Heart left ventricle (tissue), 16 donors: ENCODE measurements around the gene PLG. TPM values are rescaled to one million over a fixed set of nuclear protein-coding genes. Genes with fewer than 3 reads are reported as not detected.

ENCODE experiments used
- ATAC-seq, 4 donors: fragments of 200-7000 bp; cut with Tn5 transposase; one replicate each; pipeline ENCODE4 v1.9.1; 2020 to 2022; ENCODE audit warnings: moderate library complexity in 4 of 4, mild to moderate bottlenecking in 3 of 4, moderate number of reproducible peaks in 1 of 4
- DNase-seq, 5 donors: peaks; one replicate each; pipeline ENCODE4 v3.0.0-alpha.2; 2020
- H3K27ac ChIP-seq, 12 donors: fragments of 200-600 bp; sonication (generic) in 4 of 12; one replicate each; pipeline versions ENCODE4 v1.5.0 to v1.8.0; 2016 to 2022; ENCODE audit warnings: mild to moderate bottlenecking in 2 of 12
- H3K27me3 ChIP-seq, 9 donors: fragments of 200-600 bp; sonication (generic) in 2 of 9; one replicate each; pipeline versions ENCODE4 v1.5.1 to v1.8.0; 2016 to 2022; ENCODE audit warnings: mild to moderate bottlenecking in 3 of 9
- H3K36me3 ChIP-seq, 9 donors: fragments of 200-600 bp; sonication (generic) in 2 of 9; one replicate each; pipeline versions ENCODE4 v1.5.0 to v1.8.0; 2018 to 2022; ENCODE audit warnings: mild to moderate bottlenecking in 2 of 9
- H3K4me1 ChIP-seq, 12 donors: fragments of 200-600 bp; sonication (generic) in 4 of 12; one replicate each; pipeline versions ENCODE4 v1.5.0 to v1.8.0; 2016 to 2022; ENCODE audit warnings: mild to moderate bottlenecking in 3 of 12
- H3K4me3 ChIP-seq, 12 donors: fragments of 200-600 bp; sonication (generic) in 4 of 12; one replicate each; pipeline versions ENCODE4 v1.5.0 to v1.8.0; 2017 to 2022; ENCODE audit warnings: mild to moderate bottlenecking in 9 of 12, moderate library complexity in 4 of 12
- H3K9me3 ChIP-seq, 12 donors: fragments of 200-600 bp; sonication (generic) in 4 of 12; one replicate each; pipeline versions ENCODE4 v1.5.0 to v1.8.0; 2016 to 2022; ENCODE audit warnings: mild to moderate bottlenecking in 1 of 12
- CTCF ChIP-seq, 12 donors: fragments of 200-600 bp; sonication (generic) in 4 of 12; IDR thresholded peaks; one replicate each; pipeline versions ENCODE4 v1.5.0 to v1.8.0; 2018 to 2022; ENCODE audit warnings: antibody characterized with exemption in 12 of 12, mild to moderate bottlenecking in 5 of 12
- POLR2A ChIP-seq, 2 donors: fragments of 450-650 bp; IDR thresholded peaks; one replicate each; pipeline ENCODE4 v1.6.1; 2017; ENCODE audit warnings: antibody characterized with exemption in 2 of 2, mild to moderate bottlenecking in 2 of 2, moderate library complexity in 2 of 2
- WGBS, 4 donors: extraction: QIAGEN DNeasy Blood & Tissue Kit in 2 of 4; methylation state at CpG; one replicate each; pipeline versions ENCODE4 v1.1.5 to v1.1.7; 2013 to 2018; 5-methylcytosine and 5-hydroxymethylcytosine counted together
- intact Hi-C, 10 donors: fragments of 100-400 bp; cut with DNase I; formaldehyde crosslinking; loops; one replicate each; pipeline versions ENCODE4 v1.11.1 to v1.14.2; 2022
- polyA plus RNA-seq, 2 donors: library from polyadenylated mRNA; stranded (reverse); fragments of 200-250 nt; gene quantifications; one replicate each; pipeline ENCODE4 v1.2.3, GENCODE V29; 2013
- total RNA-seq, 9 donors: library from RNA; depleted of rRNA in 2 of 9; stranded (reverse); fragments of >200 nt in 2 of 9; fragmentation: NEBNext Ultra II Directional in 3 of 9; extraction: Animal tissue kit (Norgen Biotek cat#: 25700) in 3 of 9; gene quantifications; one replicate each; pipeline versions ENCODE4 v1.1.0 to v1.2.4, GENCODE V29; 2016 to 2023
- donor health status: ischemic (EF 13 %, LVEDD 7.1; RV severe dilation, severe dysfunction).
- donor health status: healthy with polysubstance abuse.
- donor health status: DM: no; HTN: yes; CAD: no.
- donor health status: DM: no; HTN: no; CAD: no.
- donor health status: ischemic (EF 25% LVEDD 6.9; RV normal size, moderate dysfunction).
- donor health status: ischemic (EF 25% LVEDD 5.7; RV mildly dilated, moderate dysfunction).
- donor health status: healthy.
- donor health status: DM: yes; HTN: yes; CAD: no.
- donor health status: ischemic (EF 35%, LVEDD 5.7; RV mildly dilated, moderate dysfunction).
- donor health status: nonischemic (EF 11% LVEDD 7.7; RV severe dilation, severe dysfunction).
- donor health status: DM: yes; HTN: yes; CAD: no.
- donor health status: PGD.
- donor health status: ischemic (EF 29% LVEDD 5.4; RV normal size, mild dysfunction).
- donor health status: nonischemic (EF 23%, LVEDD 6.1; RV moderate dilation, normal function).

The PLG gene
- total and polyA plus RNA-seq, 11 donors, result 0.03 to 0.44 TPM; not detected in 9

GRCh38 chr6:160755165-160755564, 53.1 kb downstream of the PLG start:
- TF ChIP-seq POLR2A (IDR thresholded peaks at IDR 0.05), result no peak
- TF ChIP-seq CTCF (IDR thresholded peaks at IDR 0.05), result no peak
- H3K36me3 ChIP-seq, result no peaks in the 10 kb centered on the region
- intact Hi-C loops, result no loop called here
- no peak for ATAC-seq
- no peak overlapping the region for H3K4me3 ChIP-seq
- no peaks in the 10 kb centered on the region for H3K4me1 ChIP-seq
- no peak for DNase-seq
- 16 to 33% (median 22%) methylated on average over 2 of the region's 2 CpGs for WGBS, 4 donors
- H3K27ac ChIP-seq, result no peak overlapping the region
- peaks cover 0 to 32% (median 0%) of the 10 kb centered on the region in 9 donors for H3K27me3 ChIP-seq
- peaks cover 0 to 5% (median 0%) of the 10 kb centered on the region in 12 donors for H3K9me3 ChIP-seq

DNA sequence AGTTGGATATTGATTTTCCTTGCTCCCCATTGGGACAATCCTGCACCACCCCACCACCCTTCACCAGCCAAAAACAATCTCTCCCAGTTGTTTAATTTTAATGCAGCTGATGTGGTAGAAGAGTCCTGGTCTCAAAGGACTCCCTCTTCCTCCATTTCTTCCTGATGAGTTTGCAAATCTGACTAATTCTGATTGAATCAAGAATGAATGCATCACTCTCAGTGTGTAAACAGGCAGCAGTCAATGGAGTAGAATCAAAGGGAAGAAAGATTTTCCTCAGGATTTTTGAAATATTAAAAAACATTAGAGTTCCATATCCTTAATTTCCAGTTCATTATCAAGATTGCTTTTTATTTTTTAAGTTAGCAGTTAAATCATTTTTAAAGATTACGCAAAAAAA, 54.0 kb downstream of the PLG start:
- intact Hi-C loops, result no loop called here
- H3K9me3 ChIP-seq, result peaks cover 0 to 6% (median 0%) of the 10 kb centered on the region in 12 donors
- peaks cover 0 to 32% (median 0%) of the 10 kb centered on the region in 9 donors for H3K27me3 ChIP-seq
- WGBS, 4 donors, result 96 to 100% (median 97%) methylated on average over 1 of the region's 1 CpG
- no peak for TF ChIP-seq POLR2A (IDR thresholded peaks at IDR 0.05)
- no peak for TF ChIP-seq CTCF (IDR thresholded peaks at IDR 0.05)
- ATAC-seq (no peak), DNase-seq (no peak)
- H3K4me1 ChIP-seq, result no peaks in the 10 kb centered on the region
- H3K27ac ChIP-seq, result no peak overlapping the region
- no peaks in the 10 kb centered on the region for H3K36me3 ChIP-seq
- H3K4me3 ChIP-seq, result no peak overlapping the region

DNA sequence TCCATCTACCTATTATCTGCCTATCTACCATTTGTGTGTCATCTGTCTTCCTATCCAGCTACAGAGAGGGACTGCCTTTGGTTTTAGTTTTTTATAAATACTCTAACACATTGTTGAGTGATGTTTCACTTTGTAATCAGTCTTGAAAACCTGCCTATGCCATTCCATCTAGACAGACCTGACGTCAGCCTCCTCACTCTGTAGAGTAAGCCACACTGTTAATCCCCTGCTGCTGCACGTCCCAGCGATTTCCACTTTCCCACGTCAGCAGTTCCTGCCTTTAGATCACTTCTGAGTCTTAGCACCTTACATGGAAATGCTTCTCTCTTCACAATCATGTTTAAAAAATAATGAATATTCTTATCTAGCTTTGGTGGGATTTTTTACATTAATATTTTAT, 54.8 kb downstream of the PLG start:
- H3K27me3 ChIP-seq, result peaks cover 0 to 29% (median 0%) of the 10 kb centered on the region in 9 donors
- H3K27ac ChIP-seq, result no peak overlapping the region
- ATAC-seq (no peak), DNase-seq (no peak)
- H3K9me3 ChIP-seq, result peaks cover 0 to 12% (median 0%) of the 10 kb centered on the region in 12 donors
- intact Hi-C loops, result no loop called here
- no peaks in the 10 kb centered on the region for H3K4me1 ChIP-seq
- TF ChIP-seq CTCF (IDR thresholded peaks at IDR 0.05) (no peak), POLR2A (IDR thresholded peaks at IDR 0.05) (no peak)
- 35 to 41% (median 38%) methylated on average over 4 of the region's 4 CpGs for WGBS, 4 donors
- H3K36me3 ChIP-seq, result no peaks in the 10 kb centered on the region
- no peak overlapping the region for H3K4me3 ChIP-seq

GRCh38 chr6:160764847-160765246, 62.8 kb downstream of the PLG start:
- peaks cover 0 to 23% (median 8%) of the 10 kb centered on the region in 12 donors for H3K9me3 ChIP-seq
- no peak for ATAC-seq
- whole genome bisulfite sequencing, 4 donors, result 88 to 94% (median 89%) methylated on average over 5 of the region's 5 CpGs
- intact Hi-C loops, result loop anchor here in 1 of 10 donors (5.0 kb wide), 1 partner anchor 248 kb away; no protein-coding TSS in a partner anchor
- H3K27ac ChIP-seq, result no peak overlapping the region
- H3K4me1 ChIP-seq, result peaks cover 0 to 11% (median 0%) of the 10 kb centered on the region in 12 donors
- H3K27me3 ChIP-seq, result peaks cover 0 to 29% (median 14%) of the 10 kb centered on the region in 9 donors
- TF ChIP-seq CTCF (IDR thresholded peaks at IDR 0.05), result no peak
- no peak for DNase-seq
- H3K36me3 ChIP-seq, result no peaks in the 10 kb centered on the region
- no peak overlapping the region for H3K4me3 ChIP-seq
